ENCODE data around the gene TRIM56. TPM values are rescaled to one million over a fixed set of nuclear protein-coding genes. Genes with fewer than 3 reads are reported as not detected.

TRIM56 gene
- total and polyA plus RNA-seq, 2 of the 4 experiments (the other 2 are of a cell fraction) = 3.9 to 5.9 TPM

- H3K18ac ChIP-seq (ENCODE audit: low read depth, low read length) = peak overlapping the region; percentile 68; the same call in 1 of the 2 replicates
- peak overlapping the region; percentile 46 for H2BK5ac ChIP-seq (ENCODE audit: low read depth, low read length, poor library complexity, severe bottlenecking)
- H3K9me3 ChIP-seq (ENCODE audit: control insufficient read depth, insufficient read depth, low read length) = no peaks in the 10 kb centered on the region
- WGBS, 2 experiments (ENCODE audit: extremely low coverage in 2 of 2, insufficient read length in 1 of 2) = 67% methylated on average over 4 of the region's 14 CpGs; no CpG with 5 or more reads in 1 of the 2 experiments
- dilution Hi-C loops (cut with HindIII; ENCODE audit: low sequenced_read_pairs, unreplicated experiment) = no loop called here
- peaks cover 13% of the 10 kb centered on the region for H3K9me1 ChIP-seq (ENCODE audit: insufficient read depth, low read length)
- peak overlapping the region; percentile 14 to 41; a peak in 2 of 4 replicates for H4K8ac ChIP-seq (ENCODE audit: low read depth in 2 of 2, low read length in 2 of 2)
- DNase-seq (no peak), ATAC-seq (ENCODE audit: low read depth) (no peak)
- peak overlapping the region; percentile 80 for H2AK9ac ChIP-seq (replicated peaks; ENCODE audit: low read depth, low read length, poor library complexity)
- H2BK15ac ChIP-seq (ENCODE audit: low read depth, low read length) = no peak overlapping the region; the same call in 2 of the 3 replicates
- peak overlapping the region; percentile 34; the same call in 1 of the 2 replicates for H4K5ac ChIP-seq (ENCODE audit: low read depth, low read length)
- H3K23ac ChIP-seq (ENCODE audit: low read depth, low read length) = peak overlapping the region; percentile 55
- CTCF ChIA-PET = interaction anchor here (0.6 kb wide), 1 partner anchor 64 kb away, joined by 3 read pairs; no protein-coding TSS in a partner anchor
- peak overlapping the region; percentile 12 for H2AFZ ChIP-seq (replicated peaks; ENCODE audit: low read length, poor library complexity)
- H3K4me2 ChIP-seq (ENCODE audit: low read depth, low read length) = peak overlapping the region; percentile 72
- peak overlapping the region; percentile 75 for H4K91ac ChIP-seq (ENCODE audit: insufficient read depth, low read depth, low read length)
- H3K4me3 ChIP-seq (ENCODE audit: insufficient read depth, low read depth, low read length) = peak overlapping the region; percentile 56
- intact Hi-C loops (cut with micrococcal nuclease) = no loop called here
- H3K27ac ChIP-seq (ENCODE audit: insufficient read depth, low read length) = peak overlapping the region; percentile 36
- no peak overlapping the region for H2BK20ac ChIP-seq (ENCODE audit: low read depth, low read length)
- BruUV-seq (replicated peaks) = no TSS peak
- peaks cover 12 to 68% of the 10 kb centered on the region in 2 experiments; a peak in 3 of 4 replicates for H3K79me1 ChIP-seq (ENCODE audit: low read depth in 1 of 2, low read length in 2 of 2)
- H3K56ac ChIP-seq (ENCODE audit: extremely low read depth, insufficient read depth, low read length) = peak overlapping the region; percentile 56
- no peaks in the 10 kb centered on the region for H3K27me3 ChIP-seq (ENCODE audit: control insufficient read depth, insufficient read depth, low read length)
- TF ChIP-seq ELK1 (IDR thresholded peaks at IDR 0.05; ENCODE audit: borderline replicate concordance, low read depth, low read length) (no peak), CEBPB (IDR thresholded peaks at IDR 0.05; ENCODE audit: low read depth, low read length) (no peak), FOS (IDR thresholded peaks at IDR 0.05; ENCODE audit: low read depth, low read length) (no peak), MAFK (IDR thresholded peaks at IDR 0.05; ENCODE audit: low read depth, low read length) (no peak), RFX5 (IDR thresholded peaks at IDR 0.05; ENCODE audit: low read depth, low read length) (no peak), RCOR1 (IDR thresholded peaks at IDR 0.05; ENCODE audit: insufficient replicate concordance, low read length) (no peak), CHD1 (IDR thresholded peaks at IDR 0.05; ENCODE audit: low read depth, low read length) (peak; percentile 26), POLR2A (IDR thresholded peaks at IDR 0.05; ENCODE audit: low read depth, low read length) (peak; percentile 67), MAZ (IDR thresholded peaks at IDR 0.05; ENCODE audit: borderline replicate concordance, low read depth, low read length) (no peak; the same call in 1 of the 2 replicates), SMC3 (IDR thresholded peaks at IDR 0.05; ENCODE audit: low read depth, low read length) (no peak), NFE2L2 (IDR thresholded peaks at IDR 0.05; ENCODE audit: low read depth, low read length) (no peak)
- H3K36me3 ChIP-seq (ENCODE audit: control insufficient read depth, insufficient read depth, low read length) = peaks cover 27% of the 10 kb centered on the region
- peaks cover 22% of the 10 kb centered on the region for H3K4me1 ChIP-seq (ENCODE audit: control insufficient read depth, insufficient read depth, low read length)
- H3K14ac ChIP-seq (replicated peaks; ENCODE audit: low read depth, low read length) = peak overlapping the region; percentile 53
- POLR2A ChIA-PET (ENCODE audit: unreplicated experiment) = interaction anchor here (0.6 to 0.8 kb wide), 3 partner anchors 10 to 40 kb away, joined by 3 to 4 read pairs (median 4); no protein-coding TSS in a partner anchor
- in situ Hi-C loops (cut with MboI; ENCODE audit: low sequenced_read_pairs) = no loop called here
- peak overlapping the region; percentile 69 for H3K4ac ChIP-seq (ENCODE audit: low read depth, low read length)
- H2BK120ac ChIP-seq (ENCODE audit: low read depth, low read length) = peak overlapping the region; percentile 62
- H3K9ac ChIP-seq (ENCODE audit: low read depth, low read length) = peak overlapping the region; percentile 82
- H2AK5ac ChIP-seq (ENCODE audit: low read depth, low read length) = peak overlapping the region; percentile 75
- peaks cover 48% of the 10 kb centered on the region for H4K20me1 ChIP-seq (ENCODE audit: insufficient read depth, low read length)
Observed at GRCh38 chr7:101128040-101128834, 43.0 kb downstream of the TRIM56 start.

All from IMR-90 (cell line).